OCI-LY7 (cell line): ENCODE results near the gene DPT.

Experiments
- CTCF ChIP-seq: fragments of 200-600 bp; sonication (generic); conservative IDR thresholded peaks from 2 replicates; pipeline ENCODE4 v1.5.1; 2014; ENCODE audit warnings: mild to moderate bottlenecking, antibody characterized with exemption, low read length, moderate library complexity, mixed read lengths
- EZH2phosphoT487 ChIP-seq: fragments of 200-600 bp; sonication (generic); IDR thresholded peaks from 2 replicates; pipeline ENCODE4 v1.6.1; 2018; ENCODE audit warnings: low read depth, borderline replicate concordance, mild to moderate bottlenecking, mixed run types, antibody characterized with exemption, low read length, moderate library complexity, mixed read lengths

GRCh38 chr1:168762473-168762872, 33.5 kb upstream of the DPT start:
- TF ChIP-seq CTCF (no peak), EZH2phosphoT487 (no peak)
